ENCODE measurements around the gene SLC6A12.

Gene SLC6A12

DNA sequence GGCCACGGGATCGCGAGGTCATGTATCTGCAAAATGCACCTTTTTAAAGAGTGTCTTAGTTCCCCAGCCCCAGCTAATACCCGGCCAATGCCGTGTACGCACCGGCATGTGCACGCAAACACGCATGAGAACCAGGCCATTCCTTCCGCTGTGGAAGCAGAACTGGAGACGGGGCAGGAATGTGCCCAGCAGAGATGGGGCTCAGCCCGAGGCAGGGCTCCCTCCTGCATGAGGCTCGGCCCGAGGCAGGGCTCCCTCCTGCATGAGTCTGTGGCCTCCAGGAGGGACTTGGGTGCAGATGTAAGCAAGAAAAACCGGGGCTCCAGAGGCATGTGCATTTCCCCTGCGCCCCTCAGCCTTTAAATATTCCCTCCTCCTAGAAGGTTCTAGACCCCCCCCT, 38.2 kb downstream of the SLC6A12 start:
- DNase-seq, result no peak

GRCh38 chr12:175250-175649, 38.7 kb downstream of the SLC6A12 start:
- DNase-seq, result no peak

GRCh38 chr12:174596-174995, 39.4 kb downstream of the SLC6A12 start:
- no peak for DNase-seq

- no peak for DNase-seq
Measured at GRCh38 chr12:174124-174523, 39.8 kb downstream of the SLC6A12 start.

GRCh38 chr12:172732-173161, 41.2 kb downstream of the SLC6A12 start:
- no peak for DNase-seq

GRCh38 chr12:171743-172676, 41.9 kb downstream of the SLC6A12 start:
- DNase-seq, result no peak

- DNase-seq, result no peak
Measured at GRCh38 chr12:171276-171675, 42.7 kb downstream of the SLC6A12 start.

DNA sequence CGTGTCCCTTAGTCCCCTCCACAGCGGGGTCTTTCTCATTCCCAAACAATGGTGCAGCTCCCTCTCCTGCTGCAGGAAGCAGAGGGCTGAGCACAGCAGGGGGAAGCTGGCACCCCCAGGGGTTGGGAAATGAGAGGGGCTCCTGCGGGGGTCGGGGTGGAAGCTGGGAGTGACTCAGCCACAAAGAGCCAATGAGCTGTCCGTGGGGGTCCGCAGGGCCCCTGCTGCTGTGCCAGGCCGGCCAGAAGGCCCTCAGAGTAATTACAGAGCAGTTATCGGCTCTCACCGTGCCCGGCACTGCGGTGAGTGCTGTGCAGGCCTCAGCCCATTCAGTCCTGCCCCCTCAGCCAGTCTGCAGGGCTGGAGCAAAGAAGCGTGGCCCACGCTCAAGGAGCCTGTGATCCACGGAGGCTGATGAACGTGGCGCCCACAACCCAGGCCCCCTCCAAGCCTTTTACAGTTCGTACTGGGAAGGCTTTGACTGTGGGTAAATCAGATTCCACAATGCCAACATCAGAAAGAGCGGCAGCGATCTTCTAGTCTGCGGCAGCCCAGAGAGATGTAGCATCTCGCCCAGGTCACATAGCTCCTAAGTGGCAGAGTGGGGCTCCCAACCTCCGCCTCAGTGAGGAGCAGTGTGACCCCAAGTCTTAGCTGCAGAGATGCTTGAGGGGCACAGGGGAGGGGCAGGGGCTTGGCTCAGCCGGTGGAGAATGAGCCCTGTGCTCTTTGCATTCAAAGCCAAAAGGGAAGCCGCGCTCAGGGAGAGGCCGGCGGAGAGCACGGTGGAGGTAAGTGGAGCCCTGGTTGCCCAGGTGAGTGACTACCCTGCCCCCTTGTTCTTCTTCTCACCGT, 43.4 kb downstream of the SLC6A12 start:
- DNase-seq, result no peak

- no peak for DNase-seq
Measured at GRCh38 chr12:169528-170370, 44.2 kb downstream of the SLC6A12 start.

GRCh38 chr12:168763-169525, 45.0 kb downstream of the SLC6A12 start:
- DNase-seq, result no peak

- DNase-seq, result no peak
Measured at GRCh38 chr12:167959-168600, 45.9 kb downstream of the SLC6A12 start.

DNA sequence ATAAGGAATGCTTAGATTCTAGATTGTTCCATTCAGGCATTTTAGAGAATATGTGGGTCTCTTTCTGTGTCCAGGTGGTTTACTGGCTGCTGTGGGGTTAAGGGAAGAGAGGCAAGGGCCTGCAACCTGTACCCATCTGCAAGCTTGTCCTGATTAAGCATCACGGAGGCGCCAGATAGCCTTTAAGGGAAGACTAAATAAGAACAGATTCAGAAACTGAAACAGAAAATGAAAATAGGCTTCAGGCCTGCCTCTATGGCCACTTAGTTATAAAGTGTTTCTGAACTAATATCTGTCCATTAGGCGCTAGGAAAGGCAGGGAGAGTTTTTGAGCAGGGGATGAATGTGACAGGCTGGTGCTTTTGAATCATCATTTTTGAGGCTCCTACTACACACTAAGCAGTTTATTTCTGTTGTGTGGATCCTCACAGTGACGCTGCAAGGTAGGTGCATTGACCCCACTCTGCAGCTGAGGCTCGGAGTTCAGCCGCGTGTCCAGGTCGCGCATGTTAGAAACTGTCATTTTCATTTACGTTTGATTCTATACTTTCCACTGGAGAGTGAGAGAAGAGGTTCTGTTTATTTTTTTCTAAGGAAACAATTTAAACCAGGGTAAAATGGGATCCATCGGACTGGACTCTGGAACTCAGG, 47.4 kb downstream of the SLC6A12 start:
- DNase-seq, result no peak

GRCh38 chr12:165862-166368, 48.0 kb downstream of the SLC6A12 start:
- no peak for DNase-seq

GRCh38 chr12:164207-164606, 49.8 kb downstream of the SLC6A12 start:
- no peak for DNase-seq

DNA sequence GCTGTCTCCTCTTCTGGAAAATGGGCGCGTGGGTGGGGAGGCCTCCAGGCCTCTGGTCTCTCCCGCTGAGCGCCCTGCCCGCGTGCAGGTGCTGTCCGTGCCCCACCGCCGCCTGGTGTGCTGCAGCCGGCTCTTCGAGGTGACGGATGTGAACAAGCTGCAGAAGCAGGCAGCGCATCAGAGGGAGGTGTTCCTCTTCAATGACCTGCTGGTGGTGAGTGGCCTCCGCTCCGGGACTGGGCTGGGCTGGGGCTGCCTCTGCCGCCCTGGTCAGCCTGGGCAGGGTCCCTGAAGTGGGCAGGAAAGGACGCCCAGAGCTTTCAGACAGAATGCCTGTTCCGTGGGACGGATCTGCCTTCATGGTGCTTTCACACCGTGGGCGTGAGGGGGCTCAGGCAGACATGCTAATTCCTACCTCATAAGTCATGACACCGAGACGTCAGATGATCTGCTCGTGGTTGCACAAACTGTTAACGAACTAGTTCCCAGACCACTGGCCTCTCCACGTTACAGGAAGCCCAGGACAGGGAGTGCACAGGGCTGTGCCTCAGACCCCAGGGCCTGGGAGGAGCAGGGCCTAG, 50.5 kb downstream of the SLC6A12 start:
- DNase-seq, result no peak

GRCh38 chr12:162467-163307, 51.3 kb downstream of the SLC6A12 start:
- no peak for DNase-seq

GRCh38 chr12:161823-162222, 52.1 kb downstream of the SLC6A12 start:
- no peak for DNase-seq

- no peak for DNase-seq
Measured at GRCh38 chr12:160858-161257, 53.1 kb downstream of the SLC6A12 start.

DNA sequence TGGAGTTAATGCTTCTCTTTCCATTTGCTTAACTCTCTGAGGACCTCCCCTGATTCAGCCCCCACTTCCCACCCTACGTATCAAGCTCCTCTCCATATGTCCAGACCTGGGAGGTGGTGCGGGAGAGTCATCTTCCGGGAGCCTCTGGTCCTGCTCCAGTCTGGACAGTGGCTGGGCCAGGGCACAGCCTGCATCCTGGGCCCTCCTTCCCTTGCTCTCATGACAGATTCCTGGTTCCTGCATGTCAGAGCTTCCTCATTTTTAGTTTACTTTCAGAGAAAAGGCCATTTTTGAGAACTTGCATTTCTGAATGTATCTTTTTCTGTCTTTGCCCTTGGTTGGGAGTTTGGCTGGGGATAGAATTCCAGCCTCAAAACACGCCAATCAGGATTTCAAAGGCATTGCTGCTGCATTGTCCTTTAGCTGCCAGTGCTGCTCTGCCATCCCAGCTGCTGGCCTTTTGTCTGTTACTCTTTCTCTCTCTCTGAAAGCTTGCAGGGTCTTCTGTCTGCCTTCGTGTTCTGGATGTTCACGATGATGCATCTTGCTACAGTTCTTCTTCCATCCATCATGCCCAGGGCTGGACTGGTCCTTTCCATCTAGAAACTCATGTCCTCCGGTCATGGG, 54.7 kb downstream of the SLC6A12 start:
- DNase-seq, result no peak
